ENCODE data around the gene MARCHF7. TPM values are rescaled to one million over a fixed set of nuclear protein-coding genes. Genes with fewer than 3 reads are reported as not detected.
A peak's percentile ranks its signal among the peaks of the same experiment; 100 is the strongest.
"Not testable (repeated sequence)": the region's sequence is repeated elsewhere in the genome, so short reads cannot be mapped to it uniquely, and the experiment has no call there.

The MARCHF7 gene
- total RNA-seq: 10 to 100 TPM; 81.5 to 82.4 TPM

DNA sequence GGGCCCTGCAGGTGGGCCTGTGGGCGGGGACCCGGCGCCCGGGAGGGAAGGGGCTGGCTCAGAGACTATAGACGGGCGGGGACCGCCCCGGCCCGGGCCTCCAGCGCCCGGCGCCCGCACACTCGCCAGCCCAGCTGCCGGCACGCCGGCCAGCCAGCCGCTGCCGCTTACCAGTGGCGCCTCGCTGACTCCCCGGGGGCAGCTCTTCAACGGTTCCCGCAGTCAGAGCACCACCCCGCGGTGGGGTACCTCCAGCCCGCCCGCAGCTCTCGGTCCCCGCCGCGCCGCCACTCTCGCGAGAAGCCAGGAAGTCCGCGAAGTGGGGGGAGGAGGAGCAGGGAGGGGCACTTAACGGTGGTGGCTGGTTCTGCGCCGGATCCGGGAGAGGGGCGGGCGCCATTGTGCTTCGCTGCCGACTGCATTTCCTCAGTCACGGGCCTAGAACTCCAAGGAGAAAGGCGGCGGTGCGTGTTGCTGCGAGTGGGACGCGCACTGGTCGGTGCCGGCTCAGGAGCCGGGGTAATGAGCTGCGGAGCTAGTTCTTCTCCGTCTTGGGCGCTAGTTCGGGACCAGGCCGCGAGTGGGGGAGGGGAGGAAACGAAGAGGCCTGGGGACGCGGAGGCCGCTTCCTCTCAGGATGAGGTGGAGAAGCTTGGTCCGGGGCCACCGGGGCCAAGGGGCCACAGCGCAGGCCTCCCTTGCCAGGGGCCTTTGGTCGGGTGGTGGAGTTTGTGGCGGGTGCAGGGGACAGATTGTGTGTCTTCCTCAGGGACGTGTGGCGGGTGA lies at the start of gene MARCHF7:
MARCHF7 (plus strand) TSS at position 364 of the 786 bp plus-strand sequence. CDS start 16,517 bp downstream, outside the sequence.
- CTCF ChIA-PET: interaction anchor here (0.5 to 1.5 kb wide), 3 partner anchors 44 to 594 kb away, joined by 3 to 6 read pairs (median 4); no protein-coding TSS in a partner anchor
- Mint-ChIP-seq H3K27ac (peak within 1 kb of the TSS; percentile 100), H3K4me1 (ENCODE audit: low read depth) (peaks cover 44% of the 10 kb centered on the region), H3K9me3 (no peaks in the 10 kb centered on the region), H3K36me3 (ENCODE audit: low read depth) (peaks cover 36% of the 10 kb centered on the region), H3K4me3 (peak within 1 kb of the TSS; percentile 99), H3K27me3 (ENCODE audit: low read depth) (no peaks in the 10 kb centered on the region)
- intact Hi-C loops (cut with micrococcal nuclease): loop anchor here (1.0 to 10.0 kb wide), 20 partner anchors 44 to 1860 kb away; partner anchors contain the start of genes CCDC148, PKP4, PSMD14 and RBMS1
- DNase-seq: peak; percentile 98

GRCh38 chr2:159667423-159667822 lies 44.9 kb upstream of the MARCHF7 start:
- H3K9me3 Mint-ChIP-seq; H3K36me3 Mint-ChIP-seq (ENCODE audit: low read depth); H3K27ac Mint-ChIP-seq; DNase-seq; H3K4me3 Mint-ChIP-seq; H3K4me1 Mint-ChIP-seq (ENCODE audit: low read depth); H3K27me3 Mint-ChIP-seq (ENCODE audit: low read depth); CTCF ChIA-PET; intact Hi-C loops (cut with micrococcal nuclease): not testable (repeated sequence)

DNA sequence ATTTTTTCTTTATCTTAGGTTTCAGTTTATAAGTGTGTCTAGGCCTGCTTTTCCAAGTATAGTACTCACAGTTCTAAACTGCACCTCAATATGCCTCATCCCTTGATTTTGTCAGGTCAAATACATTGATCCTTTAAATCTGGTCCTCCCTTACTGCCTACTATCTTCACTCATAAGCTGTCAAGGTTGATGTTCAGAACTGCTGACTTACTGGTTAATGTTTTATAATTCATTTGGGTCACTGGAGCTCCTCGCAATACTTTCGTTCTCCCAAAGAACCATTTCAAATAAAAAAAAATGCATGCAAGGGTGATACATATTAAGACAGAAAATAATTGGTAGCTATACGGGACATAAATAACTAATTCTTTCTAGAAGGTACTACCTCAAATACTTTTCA lies 41.3 kb upstream of the MARCHF7 start:
- Mint-ChIP-seq H3K27ac (no peak overlapping the region), H3K9me3 (no peaks in the 10 kb centered on the region), H3K27me3 (ENCODE audit: low read depth) (no peaks in the 10 kb centered on the region), H3K36me3 (ENCODE audit: low read depth) (peaks cover 4% of the 10 kb centered on the region), H3K4me1 (ENCODE audit: low read depth) (no peaks in the 10 kb centered on the region), H3K4me3 (no peak overlapping the region)
- no peak for DNase-seq
- intact Hi-C loops (cut with micrococcal nuclease): no loop called here
- CTCF ChIA-PET: no interaction called here

- DNase-seq: no peak
- H3K27me3 Mint-ChIP-seq (ENCODE audit: low read depth): no peaks in the 10 kb centered on the region
- H3K27ac Mint-ChIP-seq: no peak overlapping the region
- no peaks in the 10 kb centered on the region for H3K4me1 Mint-ChIP-seq (ENCODE audit: low read depth)
- CTCF ChIA-PET: no interaction called here
- no peaks in the 10 kb centered on the region for H3K36me3 Mint-ChIP-seq (ENCODE audit: low read depth)
- no peak overlapping the region for H3K4me3 Mint-ChIP-seq
- intact Hi-C loops (cut with micrococcal nuclease): no loop called here
- no peaks in the 10 kb centered on the region for H3K9me3 Mint-ChIP-seq
Observed at GRCh38 chr2:159677654-159678053, 34.7 kb upstream of the MARCHF7 start.

DNA sequence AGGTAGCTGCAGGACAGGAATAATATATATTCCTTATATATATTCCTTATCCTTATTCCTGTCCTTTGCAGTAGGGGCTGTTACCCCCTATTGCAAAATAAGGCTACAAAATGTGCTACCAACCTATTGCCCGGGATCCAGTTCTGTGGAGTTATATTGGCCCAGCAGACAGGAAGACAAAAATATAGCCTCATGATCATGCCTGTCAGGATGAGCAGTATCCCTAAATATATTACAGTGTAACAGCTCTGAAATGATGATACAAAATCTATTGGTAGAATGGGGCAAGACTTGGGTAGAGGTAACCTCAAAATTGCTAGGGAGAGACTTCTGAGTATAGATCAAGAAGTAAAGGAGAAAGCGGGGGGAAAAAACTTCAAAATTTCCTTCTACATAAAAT lies 31.6 kb upstream of the MARCHF7 start:
- Mint-ChIP-seq H3K4me1 (ENCODE audit: low read depth) (no peaks in the 10 kb centered on the region), H3K9me3 (no peaks in the 10 kb centered on the region), H3K27ac (no peak overlapping the region), H3K27me3 (ENCODE audit: low read depth) (no peaks in the 10 kb centered on the region), H3K4me3 (no peak overlapping the region), H3K36me3 (ENCODE audit: low read depth) (no peaks in the 10 kb centered on the region)
- no peak for DNase-seq
- CTCF ChIA-PET: interaction anchor here (0.6 kb wide), 1 partner anchor 188 kb away, joined by 4 read pairs; no protein-coding TSS in a partner anchor
- intact Hi-C loops (cut with micrococcal nuclease): no loop called here

DNA sequence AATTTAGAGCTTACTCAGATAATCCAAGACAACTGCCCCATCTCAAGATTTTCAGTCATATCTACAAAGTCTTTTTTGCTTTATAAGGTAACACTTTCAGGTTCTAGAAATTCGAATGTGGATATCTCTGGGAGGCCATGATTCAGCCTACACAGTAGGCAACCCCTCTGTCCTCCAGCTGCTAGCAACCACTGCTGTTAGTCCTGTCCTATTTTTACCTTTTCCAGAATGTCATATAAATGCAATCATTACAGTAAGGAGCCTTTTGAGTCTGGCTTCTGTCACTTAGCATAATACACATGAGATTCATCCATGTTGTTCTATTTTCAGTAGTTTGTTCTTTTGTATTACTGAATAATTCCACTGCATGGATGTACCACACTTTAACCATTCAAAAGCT lies 28.5 kb upstream of the MARCHF7 start:
- DNase-seq: no peak
- CTCF ChIA-PET: no interaction called here
- H3K36me3 Mint-ChIP-seq (ENCODE audit: low read depth): no peaks in the 10 kb centered on the region
- intact Hi-C loops (cut with micrococcal nuclease): no loop called here
- no peaks in the 10 kb centered on the region for H3K4me1 Mint-ChIP-seq (ENCODE audit: low read depth)
- no peak overlapping the region for H3K27ac Mint-ChIP-seq
- no peaks in the 10 kb centered on the region for H3K27me3 Mint-ChIP-seq (ENCODE audit: low read depth)
- no peaks in the 10 kb centered on the region for H3K9me3 Mint-ChIP-seq
- no peak overlapping the region for H3K4me3 Mint-ChIP-seq

DNA sequence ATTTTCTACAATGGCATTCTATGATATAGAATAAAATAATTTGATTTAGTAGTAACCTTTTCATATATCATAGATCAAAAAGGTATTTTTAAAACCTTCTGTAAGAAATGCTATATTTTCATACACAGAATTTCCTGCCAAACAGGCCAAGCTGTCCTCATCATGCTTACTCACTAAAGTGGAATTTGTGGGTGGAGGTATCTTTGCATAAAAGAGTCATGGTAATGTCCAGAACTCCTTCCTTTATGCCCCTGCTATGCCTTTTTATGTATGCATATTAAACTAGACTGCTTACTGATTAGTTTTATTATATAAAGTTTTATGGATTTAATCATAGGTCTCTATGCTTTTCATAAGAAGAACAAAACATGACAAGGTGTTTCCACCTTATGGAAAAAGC lies 27.5 kb upstream of the MARCHF7 start:
- Mint-ChIP-seq H3K4me1 (ENCODE audit: low read depth) (no peaks in the 10 kb centered on the region), H3K36me3 (ENCODE audit: low read depth) (no peaks in the 10 kb centered on the region), H3K27ac (no peak overlapping the region), H3K9me3 (no peaks in the 10 kb centered on the region), H3K4me3 (no peak overlapping the region), H3K27me3 (ENCODE audit: low read depth) (no peaks in the 10 kb centered on the region)
- intact Hi-C loops (cut with micrococcal nuclease): loop anchor here (5.0 kb wide), 1 partner anchor 37 kb away; no protein-coding TSS in a partner anchor
- no peak for DNase-seq
- CTCF ChIA-PET: interaction anchor here (0.5 to 1.0 kb wide), 2 partner anchors 219 to 353 kb away, joined by 3 read pairs; partner anchors contain the start of gene LY75

DNA sequence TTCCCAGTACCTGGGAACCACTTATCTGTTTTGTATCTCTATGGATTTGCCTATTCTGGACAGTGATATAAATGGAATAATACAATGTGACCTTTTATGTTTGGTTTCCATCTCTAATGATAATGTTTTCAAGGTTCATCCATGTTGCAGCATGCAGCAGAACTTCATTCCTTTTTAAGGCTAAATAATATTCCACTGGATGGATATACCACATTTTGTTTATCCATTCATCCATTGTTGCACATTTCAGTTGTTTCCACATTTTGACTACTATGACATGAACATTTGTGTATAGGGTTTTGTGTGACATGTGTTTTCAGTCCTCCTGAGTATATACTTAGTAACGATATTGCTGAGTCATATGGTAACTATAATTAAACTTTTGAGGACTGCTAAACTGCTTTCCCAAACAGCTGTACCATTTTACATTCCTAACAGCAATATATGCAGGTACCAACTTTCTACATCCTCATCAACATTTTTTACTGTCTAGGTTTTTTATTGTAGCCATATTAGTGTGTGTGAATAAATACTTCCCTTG lies 17.7 kb upstream of the MARCHF7 start:
- H3K4me1 Mint-ChIP-seq (ENCODE audit: low read depth): no peaks in the 10 kb centered on the region
- H3K27me3 Mint-ChIP-seq (ENCODE audit: low read depth): no peaks in the 10 kb centered on the region
- H3K27ac Mint-ChIP-seq: no peak overlapping the region
- H3K36me3 Mint-ChIP-seq (ENCODE audit: low read depth): peaks cover 5% of the 10 kb centered on the region
- H3K9me3 Mint-ChIP-seq: peaks cover 10% of the 10 kb centered on the region
- H3K4me3 Mint-ChIP-seq: no peak overlapping the region
- intact Hi-C loops (cut with micrococcal nuclease): no loop called here
- CTCF ChIA-PET: no interaction called here
- no peak for DNase-seq

DNA sequence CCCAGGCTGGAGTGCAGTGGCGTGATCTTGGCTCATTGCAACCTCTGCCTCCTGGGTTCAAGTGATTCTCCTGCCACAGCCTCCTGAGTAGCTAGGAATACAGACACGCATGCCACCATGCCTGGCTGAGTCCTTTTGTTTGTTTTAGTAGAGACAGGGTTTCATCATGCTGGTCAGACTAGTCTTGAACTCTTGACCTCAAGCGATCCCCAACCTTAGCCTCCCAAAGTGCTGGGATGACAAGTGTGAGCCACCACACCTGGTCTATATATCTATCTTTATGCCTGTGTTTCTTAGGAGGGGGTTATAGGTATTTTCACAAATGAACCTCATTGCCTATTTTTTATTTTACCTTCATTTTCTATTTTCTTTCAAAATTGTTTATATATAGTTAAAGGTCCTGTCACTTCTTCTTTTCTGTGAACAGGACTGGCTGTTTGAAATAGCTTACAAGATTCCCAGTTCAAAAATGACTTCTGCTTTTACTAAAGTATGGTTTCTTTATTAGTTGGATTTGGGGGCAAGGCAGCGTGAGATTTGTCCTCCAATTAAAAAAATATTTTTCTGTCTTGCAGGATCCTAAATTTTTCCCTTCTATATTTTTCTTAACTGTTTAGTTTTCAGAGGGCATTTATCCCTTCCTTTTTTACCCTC lies 16.4 kb upstream of the MARCHF7 start:
- CTCF ChIA-PET: no interaction called here
- intact Hi-C loops (cut with micrococcal nuclease): no loop called here
- Mint-ChIP-seq H3K27ac (no peak overlapping the region), H3K36me3 (ENCODE audit: low read depth) (peaks cover 6% of the 10 kb centered on the region), H3K9me3 (peaks cover 10% of the 10 kb centered on the region), H3K4me1 (ENCODE audit: low read depth) (no peaks in the 10 kb centered on the region), H3K4me3 (no peak overlapping the region), H3K27me3 (ENCODE audit: low read depth) (no peaks in the 10 kb centered on the region)
- DNase-seq: no peak

- Mint-ChIP-seq H3K27me3 (ENCODE audit: low read depth) (no peaks in the 10 kb centered on the region), H3K9me3 (no peaks in the 10 kb centered on the region), H3K36me3 (ENCODE audit: low read depth) (peaks cover 3% of the 10 kb centered on the region), H3K27ac (no peak overlapping the region), H3K4me1 (ENCODE audit: low read depth) (no peaks in the 10 kb centered on the region), H3K4me3 (no peak overlapping the region)
- no peak for DNase-seq
- CTCF ChIA-PET: no interaction called here
- intact Hi-C loops (cut with micrococcal nuclease): no loop called here
Observed at GRCh38 chr2:159703491-159703890, 8.8 kb upstream of the MARCHF7 start.

DNA sequence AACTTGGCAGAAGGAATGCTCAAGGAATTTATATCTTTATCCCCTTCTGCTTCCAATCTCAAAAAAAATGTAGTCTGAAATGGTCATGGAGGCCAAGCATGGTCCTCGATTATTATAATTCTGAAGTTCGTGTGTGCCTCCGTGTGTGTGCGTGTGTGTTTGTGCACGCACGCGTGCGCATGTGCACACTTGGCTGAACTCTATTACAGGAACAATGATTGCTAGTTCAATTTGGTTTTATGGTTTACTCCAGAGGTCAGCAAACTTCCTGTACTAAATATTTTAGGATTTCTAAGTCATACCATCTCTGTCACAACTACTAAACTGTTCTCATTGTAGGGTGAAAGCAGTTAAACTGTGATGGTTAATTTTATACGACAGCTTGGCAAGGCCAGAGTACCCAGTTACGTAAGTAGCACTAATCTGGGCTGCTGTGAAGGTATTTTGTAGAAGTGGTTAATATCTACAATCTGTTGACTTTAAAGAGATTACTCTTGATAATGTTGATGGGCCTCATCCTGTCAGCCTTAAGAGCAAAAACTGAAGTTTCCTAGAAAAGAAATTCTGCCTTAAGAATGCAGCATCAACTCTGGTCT lies 5.8 kb upstream of the MARCHF7 start:
- H3K4me1 Mint-ChIP-seq (ENCODE audit: low read depth): peaks cover 5% of the 10 kb centered on the region
- no peaks in the 10 kb centered on the region for H3K9me3 Mint-ChIP-seq
- peaks cover 3% of the 10 kb centered on the region for H3K36me3 Mint-ChIP-seq (ENCODE audit: low read depth)
- no peak overlapping the region for H3K4me3 Mint-ChIP-seq
- CTCF ChIA-PET: no interaction called here
- H3K27me3 Mint-ChIP-seq (ENCODE audit: low read depth): no peaks in the 10 kb centered on the region
- H3K27ac Mint-ChIP-seq: no peak overlapping the region
- intact Hi-C loops (cut with micrococcal nuclease): no loop called here
- no peak for DNase-seq

- Mint-ChIP-seq H3K4me3 (no peak overlapping the region), H3K36me3 (ENCODE audit: low read depth) (peaks cover 8% of the 10 kb centered on the region), H3K4me1 (ENCODE audit: low read depth) (peaks cover 9% of the 10 kb centered on the region), H3K27me3 (ENCODE audit: low read depth) (no peaks in the 10 kb centered on the region), H3K9me3 (no peaks in the 10 kb centered on the region), H3K27ac (no peak overlapping the region)
- CTCF ChIA-PET: no interaction called here
- intact Hi-C loops (cut with micrococcal nuclease): no loop called here
- DNase-seq: no peak
Observed at GRCh38 chr2:159708066-159708760, 4.1 kb upstream of the MARCHF7 start.
